PC-3 (cell line): ENCODE data around the gene LAG3.

Experiments used
- CTCF ChIP-seq: fragments of 300-600 bp; sonication (generic); conservative IDR thresholded peaks from 2 replicates; pipeline ENCODE4 v1.5.1; 2017; ENCODE audit warnings: antibody characterized with exemption, low read depth, mild to moderate bottlenecking, low read length
- EZH2 ChIP-seq: fragments of 300-600 bp; sonication (generic); IDR thresholded peaks from one replicate; pipeline ENCODE4 v1.6.1; 2017; ENCODE audit warnings: antibody characterized with exemption, mild to moderate bottlenecking, low read length; ENCODE audit not compliant: unreplicated experiment

GRCh38 chr12:6778574-6779550, 6.5 kb downstream of the LAG3 start:
- TF ChIP-seq CTCF (peak; percentile 87), EZH2 (no peak)
